Ovary (tissue), 9 donors: ENCODE measurements around the gene LIM2. TPM values are rescaled to one million over a fixed set of nuclear protein-coding genes. Genes with fewer than 3 reads are reported as not detected.

Source experiments
- DNase-seq, 5 donors: peaks; one replicate each; pipeline ENCODE4 v3.0.0-alpha.2; 2019 to 2020
- H3K27ac ChIP-seq, 2 donors: fragments of 200-600 bp; one replicate each; pipeline versions ENCODE4 v1.5.1 to v1.8.0; 2019 to 2022
- H3K27me3 ChIP-seq: fragments of 200-600 bp; one replicate; pipeline ENCODE4 v1.8.0; 2022
- H3K36me3 ChIP-seq: fragments of 200-600 bp; sonication (generic); one replicate; pipeline ENCODE4 v1.5.1; 2019
- H3K4me1 ChIP-seq: one replicate; pipeline ENCODE4 v1.8.1; 2013; ENCODE audit warnings: mild to moderate bottlenecking, moderate library complexity; ENCODE audit not compliant: insufficient read depth
- H3K4me3 ChIP-seq: fragments of 200-600 bp; sonication (generic); one replicate; pipeline ENCODE4 v1.5.1; 2017
- H3K9me3 ChIP-seq, 2 donors: fragments of 200-600 bp in 1 of 2; sonication (generic) in 1 of 2; one replicate each; pipeline versions ENCODE4 v1.5.1 to v1.8.1; 2013 to 2019; ENCODE audit warnings: mild to moderate bottlenecking in 1 of 2, moderate library complexity in 1 of 2
- CTCF ChIP-seq, 3 donors: fragments of 450-650 bp in 2 of 3; fragments of 200-600 bp in 1 of 3; IDR thresholded peaks; one replicate each; pipeline versions ENCODE4 v1.5.1 to v1.8.0; 2016 to 2022; ENCODE audit warnings: antibody characterized with exemption in 3 of 3, mild to moderate bottlenecking in 1 of 3
- EP300 ChIP-seq: sonication (generic); formaldehyde crosslinking; IDR thresholded peaks from one replicate; pipeline ENCODE4 v1.6.1; 2017; ENCODE audit warnings: antibody characterized with exemption
- POLR2A ChIP-seq: fragments of 450-650 bp; IDR thresholded peaks from one replicate; pipeline ENCODE4 v1.6.1; 2017; ENCODE audit warnings: antibody characterized with exemption, mild to moderate bottlenecking, moderate library complexity
- WGBS, 3 donors: extraction: QIAGEN DNeasy Blood & Tissue Kit in 1 of 3; methylation state at CpG; one replicate each; pipeline versions ENCODE4 v1.1.5 to v1.1.7; 2013 to 2017; 5-methylcytosine and 5-hydroxymethylcytosine counted together
- intact Hi-C, 4 donors: fragments of 100-400 bp; cut with DNase I; formaldehyde crosslinking; loops; one replicate each; pipeline versions ENCODE4 v1.11.0 to v1.15.1; 2022 to 2023
- polyA plus RNA-seq, 2 donors: library from polyadenylated mRNA; stranded (reverse); fragments of 200-250 nt in 1 of 2; fragments of 350-450 nt in 1 of 2; fragmentation: Illumina TruSeq in 1 of 2; extraction: RNeasy Lipid Tissue Mini Kit (QIAGEN cat#74804) in 1 of 2; gene quantifications; one replicate each; pipeline ENCODE4 v1.2.3, GENCODE V29; 2013 to 2014
- total RNA-seq, 7 donors: library from RNA; depleted of rRNA in 2 of 7; stranded (reverse); fragments of >200 nt in 2 of 7; fragmentation: NEBNext Ultra II Directional in 3 of 7; extraction: Animal tissue kit (Norgen Biotek cat#: 25700) in 3 of 7; gene quantifications; one replicate each; pipeline versions ENCODE4 v1.1.0 to v1.2.4, GENCODE V29; 2016 to 2023
- donor health status: DM: no; HTN: no; CAD: no; lungs with moderate emphysema.
- donor health status: DM: no; HTN: no; CAD: no.
- donor health status: Bipolar disorder and iron deficiency.
- donor health status: DM: yes; HTN: yes; CAD: no.
- donor health status: DM: no; HTN: no; CAD: no.
- donor health status: DM: yes; HTN: yes; CAD: no.

LIM2 gene
- total and polyA plus RNA-seq, 9 donors: not detected

- WGBS, 3 donors: 78 to 83% (median 81%) methylated on average over 3 of the region's 3 CpGs
- H3K9me3 ChIP-seq: no peaks in the 10 kb centered on the region
- H3K4me3 ChIP-seq: no peak overlapping the region
- DNase-seq: no peak
- intact Hi-C loops: loop anchor here in 1 of 4 donors (10.0 kb wide), 2 partner anchors 104 to 264 kb away; no protein-coding TSS in a partner anchor
- no peak for TF ChIP-seq POLR2A
- no peak for TF ChIP-seq CTCF (IDR thresholded peaks at IDR 0.05)
- TF ChIP-seq EP300: no peak
- no peaks in the 10 kb centered on the region for H3K27me3 ChIP-seq
- H3K36me3 ChIP-seq: no peaks in the 10 kb centered on the region
- peaks cover 2% of the 10 kb centered on the region for H3K4me1 ChIP-seq
- no peak overlapping the region for H3K27ac ChIP-seq
Observed at GRCh38 chr19:51331193-51331592, 56.6 kb downstream of the LIM2 start.

- DNase-seq: no peak
- Histone ChIP-seq H3K27me3 (no peaks in the 10 kb centered on the region), H3K9me3 (no peaks in the 10 kb centered on the region), H3K36me3 (no peaks in the 10 kb centered on the region), H3K4me1 (peaks cover 2% of the 10 kb centered on the region), H3K27ac (no peak overlapping the region), H3K4me3 (no peak overlapping the region)
- 95 to 96% (median 96%) methylated on average over 4 of the region's 4 CpGs for WGBS, 3 donors
- TF ChIP-seq CTCF (IDR thresholded peaks at IDR 0.05) (no peak), EP300 (no peak), POLR2A (no peak)
- intact Hi-C loops: loop anchor here in 1 of 4 donors (10.0 kb wide), 2 partner anchors 104 to 264 kb away; no protein-coding TSS in a partner anchor
Observed at GRCh38 chr19:51330366-51330765, 57.4 kb downstream of the LIM2 start.

Other genes with a start within 250 kb of the LIM2 start
- gene SIGLEC7, start 245.7 kb downstream of the LIM2 start, total RNA-seq: 1 to 10 TPM in 3 of 7 donors, under 1 TPM in 2, not detected in 2; 0.38 to 3.0 (median 1.5) TPM
- 1 to 10 TPM in 1 of 2 donors, under 1 TPM in 1; 0.39 to 3.7 TPM for gene SIGLEC7, start 245.7 kb downstream of the LIM2 start, polyA plus RNA-seq
- gene CD33, start 162.9 kb downstream of the LIM2 start, total RNA-seq: 1 to 10 TPM; 1.4 to 6.9 (median 2.7) TPM
- gene CD33, start 162.9 kb downstream of the LIM2 start, polyA plus RNA-seq: 10 to 100 TPM in 1 of 2 donors, 1 to 10 TPM in 1; 1.3 to 16.5 TPM
- not detected for gene SIGLECL1, start 136.9 kb downstream of the LIM2 start, total RNA-seq
- gene SIGLECL1, start 136.9 kb downstream of the LIM2 start, polyA plus RNA-seq: not detected
- gene IGLON5, start 76.3 kb downstream of the LIM2 start, total RNA-seq: under 1 TPM in 6 of 7 donors, not detected in 1; 0.08 to 0.96 (median 0.29) TPM
- gene IGLON5, start 76.3 kb downstream of the LIM2 start, polyA plus RNA-seq: 1 to 10 TPM in 1 of 2 donors, under 1 TPM in 1; 0.13 to 1.6 TPM
- 1 to 10 TPM; 1.8 to 8.1 (median 5.4) TPM for gene VSIG10L, start 45.8 kb downstream of the LIM2 start, total RNA-seq
- 1 to 10 TPM; 4.4 to 6.9 TPM for gene VSIG10L, start 45.8 kb downstream of the LIM2 start, polyA plus RNA-seq
- gene ETFB, start 21.6 kb downstream of the LIM2 start, total RNA-seq: 10 to 100 TPM; 38.7 to 91.3 (median 63.3) TPM
- 10 to 100 TPM; 12.4 to 86.7 TPM for gene ETFB, start 21.6 kb downstream of the LIM2 start, polyA plus RNA-seq
- 1 to 10 TPM in 3 of 7 donors, under 1 TPM in 1, not detected in 3; 0.70 to 1.9 (median 1.5) TPM for gene CLDND2, start 19.0 kb downstream of the LIM2 start, total RNA-seq
- gene CLDND2, start 19.0 kb downstream of the LIM2 start, polyA plus RNA-seq: under 1 TPM in 1 of 2 donors, not detected in 1; 0.59 TPM
- gene NKG7, start 15.3 kb downstream of the LIM2 start, total RNA-seq: 1 to 10 TPM in 5 of 7 donors, under 1 TPM in 2; 0.40 to 3.1 (median 1.5) TPM
- gene NKG7, start 15.3 kb downstream of the LIM2 start, polyA plus RNA-seq: 1 to 10 TPM; 1.6 to 4.4 TPM
- not detected for gene C19orf84, start 2.6 kb upstream of the LIM2 start, total RNA-seq
- under 1 TPM in 1 of 2 donors, not detected in 1; 0.47 TPM for gene C19orf84, start 2.6 kb upstream of the LIM2 start, polyA plus RNA-seq
- gene SIGLEC10, start 29.7 kb upstream of the LIM2 start, total RNA-seq: 1 to 10 TPM; 1.4 to 9.4 (median 4.6) TPM
- 1 to 10 TPM in 1 of 2 donors, under 1 TPM in 1; 0.30 to 1.3 TPM for gene SIGLEC10, start 29.7 kb upstream of the LIM2 start, polyA plus RNA-seq
- gene SIGLEC8, start 70.5 kb upstream of the LIM2 start, total RNA-seq: 1 to 10 TPM in 1 of 7 donors, under 1 TPM in 4, not detected in 2; 0.24 to 1.6 (median 0.92) TPM
- 1 to 10 TPM in 1 of 2 donors, under 1 TPM in 1; 0.05 to 1.6 TPM for gene SIGLEC8, start 70.5 kb upstream of the LIM2 start, polyA plus RNA-seq
- gene CEACAM18, start 90.6 kb upstream of the LIM2 start, total RNA-seq: not detected
- not detected for gene CEACAM18, start 90.6 kb upstream of the LIM2 start, polyA plus RNA-seq
- under 1 TPM in 2 of 7 donors, not detected in 5; 0.23 to 0.25 TPM for gene SIGLEC12, start 113.8 kb upstream of the LIM2 start, total RNA-seq
- under 1 TPM in 1 of 2 donors, not detected in 1; 0.73 TPM for gene SIGLEC12, start 113.8 kb upstream of the LIM2 start, polyA plus RNA-seq
- gene SIGLEC6, start 143.7 kb upstream of the LIM2 start, total RNA-seq: under 1 TPM in 2 of 7 donors, not detected in 5; 0.40 to 0.45 TPM
- under 1 TPM; 0.19 to 0.67 TPM for gene SIGLEC6, start 143.7 kb upstream of the LIM2 start, polyA plus RNA-seq
- gene ZNF175, start 183.3 kb upstream of the LIM2 start, total RNA-seq: 10 to 100 TPM in 5 of 7 donors, 1 to 10 TPM in 2; 4.3 to 17.3 (median 13.1) TPM
- 10 to 100 TPM in 1 of 2 donors, 1 to 10 TPM in 1; 5.4 to 12.3 TPM for gene ZNF175, start 183.3 kb upstream of the LIM2 start, polyA plus RNA-seq
- under 1 TPM in 4 of 7 donors, not detected in 3; 0.13 to 0.69 (median 0.56) TPM for gene SIGLEC5, start 242.4 kb upstream of the LIM2 start, total RNA-seq
- under 1 TPM in 1 of 2 donors, not detected in 1; 0.13 TPM for gene SIGLEC5, start 242.4 kb upstream of the LIM2 start, polyA plus RNA-seq